ENCODE results near the gene MLC1.

MLC1 gene

DNA sequence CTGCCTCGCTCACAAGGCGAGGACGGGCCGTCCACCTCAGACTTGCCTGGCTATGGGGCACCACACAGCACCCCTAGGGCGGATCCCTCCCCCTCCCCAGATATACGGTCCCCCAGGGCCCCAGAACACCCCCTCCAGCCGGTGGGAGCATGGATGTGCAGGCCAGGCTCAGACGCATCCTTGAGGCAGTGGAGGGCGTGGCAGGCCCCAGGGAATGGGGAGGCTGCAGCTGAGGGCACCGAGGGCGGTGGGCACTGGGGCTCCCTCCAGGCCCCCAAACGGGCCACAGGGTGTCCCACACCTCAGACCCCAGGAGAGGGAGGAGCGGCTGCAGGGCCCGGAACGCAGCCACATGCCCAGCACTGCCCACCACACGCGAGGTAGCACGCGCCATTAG, 39.2 kb downstream of the MLC1 start:
- ATAC-seq = no peak
- no peak for TF ChIP-seq TOX (CRISPR knock-in tag; IDR thresholded peaks at IDR 0.05; ENCODE audit: borderline replicate concordance)
- no peak for TF ChIP-seq TCF4 (CRISPR knock-in tag; IDR thresholded peaks at IDR 0.05; ENCODE audit: borderline replicate concordance)
- TF ChIP-seq, protein P1, sequence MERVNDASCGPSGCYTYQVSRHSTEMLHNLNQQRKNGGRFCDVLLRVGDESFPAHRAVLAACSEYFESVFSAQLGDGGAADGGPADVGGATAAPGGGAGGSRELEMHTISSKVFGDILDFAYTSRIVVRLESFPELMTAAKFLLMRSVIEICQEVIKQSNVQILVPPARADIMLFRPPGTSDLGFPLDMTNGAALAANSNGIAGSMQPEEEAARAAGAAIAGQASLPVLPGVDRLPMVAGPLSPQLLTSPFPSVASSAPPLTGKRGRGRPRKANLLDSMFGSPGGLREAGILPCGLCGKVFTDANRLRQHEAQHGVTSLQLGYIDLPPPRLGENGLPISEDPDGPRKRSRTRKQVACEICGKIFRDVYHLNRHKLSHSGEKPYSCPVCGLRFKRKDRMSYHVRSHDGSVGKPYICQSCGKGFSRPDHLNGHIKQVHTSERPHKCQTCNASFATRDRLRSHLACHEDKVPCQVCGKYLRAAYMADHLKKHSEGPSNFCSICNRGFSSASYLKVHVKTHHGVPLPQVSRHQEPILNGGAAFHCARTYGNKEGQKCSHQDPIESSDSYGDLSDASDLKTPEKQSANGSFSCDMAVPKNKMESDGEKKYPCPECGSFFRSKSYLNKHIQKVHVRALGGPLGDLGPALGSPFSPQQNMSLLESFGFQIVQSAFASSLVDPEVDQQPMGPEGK (CRISPR knock-in tag; IDR thresholded peaks at IDR 0.05; ENCODE audit: borderline replicate concordance) = no peak
- no peak for TF ChIP-seq ZNF8 (CRISPR knock-in tag; IDR thresholded peaks at IDR 0.05)
- TF ChIP-seq ZNF565 (CRISPR knock-in tag; conservative IDR thresholded peaks at IDR 0.05; ENCODE audit: low read depth) = no peak
- TF ChIP-seq PPARA (CRISPR knock-in tag; IDR thresholded peaks at IDR 0.05; ENCODE audit: borderline replicate concordance) = no peak
- TF ChIP-seq, protein P2, sequence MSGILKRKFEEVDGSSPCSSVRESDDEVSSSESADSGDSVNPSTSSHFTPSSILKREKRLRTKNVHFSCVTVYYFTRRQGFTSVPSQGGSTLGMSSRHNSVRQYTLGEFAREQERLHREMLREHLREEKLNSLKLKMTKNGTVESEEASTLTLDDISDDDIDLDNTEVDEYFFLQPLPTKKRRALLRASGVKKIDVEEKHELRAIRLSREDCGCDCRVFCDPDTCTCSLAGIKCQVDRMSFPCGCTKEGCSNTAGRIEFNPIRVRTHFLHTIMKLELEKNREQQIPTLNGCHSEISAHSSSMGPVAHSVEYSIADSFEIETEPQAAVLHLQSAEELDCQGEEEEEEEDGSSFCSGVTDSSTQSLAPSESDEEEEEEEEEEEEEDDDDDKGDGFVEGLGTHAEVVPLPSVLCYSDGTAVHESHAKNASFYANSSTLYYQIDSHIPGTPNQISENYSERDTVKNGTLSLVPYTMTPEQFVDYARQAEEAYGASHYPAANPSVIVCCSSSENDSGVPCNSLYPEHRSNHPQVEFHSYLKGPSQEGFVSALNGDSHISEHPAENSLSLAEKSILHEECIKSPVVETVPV (CRISPR knock-in tag; IDR thresholded peaks at IDR 0.05) = no peak
- TF ChIP-seq ESRRG (CRISPR knock-in tag; IDR thresholded peaks at IDR 0.05) = no peak
- no peak for TF ChIP-seq ZFP3 (CRISPR knock-in tag; IDR thresholded peaks at IDR 0.05)
- TF ChIP-seq RARB (CRISPR knock-in tag; IDR thresholded peaks at IDR 0.05) = no peak
- TF ChIP-seq SNAI2 (CRISPR knock-in tag; IDR thresholded peaks at IDR 0.05) = no peak
- no peak for TF ChIP-seq CSDC2 (CRISPR knock-in tag; IDR thresholded peaks at IDR 0.05)
- no peak for TF ChIP-seq ISL1 (CRISPR knock-in tag; IDR thresholded peaks at IDR 0.05)
- no peak for TF ChIP-seq ARNTL (CRISPR knock-in tag; IDR thresholded peaks at IDR 0.05; ENCODE audit: borderline replicate concordance, low read depth)
- TF ChIP-seq, protein P3, sequence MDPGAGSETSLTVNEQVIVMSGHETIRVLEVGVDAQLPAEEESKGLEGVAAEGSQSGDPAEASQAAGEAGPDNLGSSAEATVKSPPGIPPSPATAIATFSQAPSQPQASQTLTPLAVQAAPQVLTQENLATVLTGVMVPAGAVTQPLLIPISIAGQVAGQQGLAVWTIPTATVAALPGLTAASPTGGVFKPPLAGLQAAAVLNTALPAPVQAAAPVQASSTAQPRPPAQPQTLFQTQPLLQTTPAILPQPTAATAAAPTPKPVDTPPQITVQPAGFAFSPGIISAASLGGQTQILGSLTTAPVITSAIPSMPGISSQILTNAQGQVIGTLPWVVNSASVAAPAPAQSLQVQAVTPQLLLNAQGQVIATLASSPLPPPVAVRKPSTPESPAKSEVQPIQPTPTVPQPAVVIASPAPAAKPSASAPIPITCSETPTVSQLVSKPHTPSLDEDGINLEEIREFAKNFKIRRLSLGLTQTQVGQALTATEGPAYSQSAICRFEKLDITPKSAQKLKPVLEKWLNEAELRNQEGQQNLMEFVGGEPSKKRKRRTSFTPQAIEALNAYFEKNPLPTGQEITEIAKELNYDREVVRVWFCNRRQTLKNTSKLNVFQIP (CRISPR knock-in tag; IDR thresholded peaks at IDR 0.05; ENCODE audit: borderline replicate concordance, low read depth) = no peak

DNA sequence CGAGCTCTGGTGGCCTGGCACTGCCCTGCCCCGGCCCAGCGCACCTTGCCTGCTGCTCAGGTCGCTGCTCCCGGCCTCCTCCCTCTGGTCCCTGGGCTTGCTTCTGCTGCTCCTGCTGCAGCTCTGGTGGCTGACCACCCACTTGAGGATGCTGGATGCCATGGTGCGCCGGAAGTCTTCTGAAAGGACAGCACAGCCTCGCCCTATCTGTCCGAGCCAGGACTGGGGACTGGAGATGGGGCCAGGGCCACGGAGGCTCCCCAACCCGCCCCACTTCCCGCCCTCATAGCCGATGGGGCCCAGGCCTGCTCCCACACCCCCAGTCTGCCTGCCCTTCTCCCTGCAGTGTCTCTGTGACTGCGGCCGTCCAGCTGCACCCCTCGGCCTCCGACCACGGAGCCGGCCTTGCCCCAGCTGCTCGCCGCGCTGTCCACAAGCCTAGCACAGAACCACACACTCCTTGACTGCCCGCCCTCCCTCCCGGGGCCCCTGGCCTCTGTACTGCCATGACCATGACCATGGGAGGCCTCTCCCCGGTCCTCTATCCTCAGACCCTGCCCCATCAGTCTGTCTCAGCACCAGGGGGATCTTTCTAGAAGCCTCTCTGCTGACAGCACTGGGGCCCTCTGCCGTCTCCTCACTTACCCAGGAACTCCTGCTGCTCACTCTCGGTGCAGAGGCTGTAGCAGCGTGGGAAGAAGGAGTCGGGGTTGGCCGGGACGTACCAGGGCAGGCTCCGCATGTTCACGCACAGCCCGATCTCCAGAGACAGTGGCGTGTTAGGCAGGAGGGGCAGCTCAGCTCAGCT, 39.8 kb downstream of the MLC1 start:
- no peak for TF ChIP-seq ZFP3 (CRISPR knock-in tag; IDR thresholded peaks at IDR 0.05)
- no peak for TF ChIP-seq BACH2 (CRISPR knock-in tag; IDR thresholded peaks at IDR 0.05; ENCODE audit: borderline replicate concordance)
- TF ChIP-seq, protein P1 (CRISPR knock-in tag; IDR thresholded peaks at IDR 0.05; ENCODE audit: borderline replicate concordance) = no peak
- TF ChIP-seq TOX (CRISPR knock-in tag; IDR thresholded peaks at IDR 0.05; ENCODE audit: borderline replicate concordance) = no peak
- TF ChIP-seq ARNTL (CRISPR knock-in tag; IDR thresholded peaks at IDR 0.05; ENCODE audit: borderline replicate concordance, low read depth) = no peak
- no peak for TF ChIP-seq GLIS3 (CRISPR knock-in tag; IDR thresholded peaks at IDR 0.05)
- no peak for TF ChIP-seq ESRRG (CRISPR knock-in tag; IDR thresholded peaks at IDR 0.05)
- TF ChIP-seq, protein P2 (CRISPR knock-in tag; IDR thresholded peaks at IDR 0.05) = no peak
- TF ChIP-seq ZNF70 (CRISPR knock-in tag; IDR thresholded peaks at IDR 0.05) = no peak
- no peak for TF ChIP-seq OSR1 (CRISPR knock-in tag; IDR thresholded peaks at IDR 0.05)
- no peak for TF ChIP-seq TCF4 (CRISPR knock-in tag; IDR thresholded peaks at IDR 0.05; ENCODE audit: borderline replicate concordance)
- TF ChIP-seq SNAI2 (CRISPR knock-in tag; IDR thresholded peaks at IDR 0.05) = no peak
- TF ChIP-seq CSDC2 (CRISPR knock-in tag; IDR thresholded peaks at IDR 0.05) = no peak
- no peak for TF ChIP-seq ZFP30 (CRISPR knock-in tag; IDR thresholded peaks at IDR 0.05)
- ATAC-seq = no peak; the same call in none of the 3 replicates

Data from SK-N-SH treated with all-trans-retinoic acid at 6 μM for 48 hours (cell line).